Measurements from ENCODE around the gene MAST1.
"Not testable (repeated sequence)": the region's sequence is repeated elsewhere in the genome, so short reads cannot be mapped to it uniquely, and the experiment has no call there.

MAST1 gene

DNA sequence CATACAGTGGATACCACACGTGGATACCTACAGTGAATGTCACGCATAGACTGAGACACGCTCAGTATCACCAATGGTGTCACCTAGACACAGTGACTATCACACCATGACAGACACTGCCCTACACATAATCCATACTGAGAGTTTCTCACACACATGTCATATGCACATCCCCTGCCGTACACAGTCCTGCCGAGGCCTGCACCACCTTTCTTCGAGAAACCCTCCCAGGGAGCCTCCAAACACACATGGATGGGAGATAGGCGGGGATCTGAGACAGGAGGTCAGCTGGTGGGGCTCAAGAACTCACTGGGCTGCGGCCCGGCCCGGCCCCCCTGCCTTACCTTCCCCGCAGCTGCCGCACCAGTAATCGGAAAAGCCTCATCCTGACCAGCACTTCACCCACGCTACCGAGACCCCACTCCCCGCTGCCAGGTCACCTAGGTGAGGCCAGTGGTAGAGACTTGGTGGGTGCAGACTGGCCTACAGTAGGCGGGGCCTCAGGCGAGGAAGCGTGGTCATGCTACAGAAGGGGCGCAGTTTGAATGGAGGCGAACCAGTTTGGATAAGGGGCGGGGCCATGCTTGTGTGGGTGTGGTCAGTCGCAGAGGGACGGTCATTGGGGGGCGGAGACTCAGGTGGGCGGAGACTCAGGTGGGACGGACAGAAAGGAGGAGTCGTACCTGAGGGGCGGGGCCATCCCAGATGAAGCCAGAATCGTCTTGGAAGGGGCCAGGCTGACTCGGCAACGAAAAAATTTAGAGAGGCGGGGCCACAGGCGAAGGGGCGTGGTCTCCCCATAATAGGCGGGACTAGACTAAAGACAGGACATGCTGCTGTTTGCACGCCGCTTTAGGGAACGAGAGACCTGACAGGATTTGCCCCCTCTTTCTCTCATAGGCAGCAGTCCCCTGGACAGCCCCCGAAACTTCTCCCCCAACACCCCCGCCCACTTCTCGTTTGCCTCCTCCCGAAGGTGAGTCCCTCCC lies 2.1 kb downstream of the MAST1 start:
- peak; percentile 98 for DNase-seq (ENCODE audit: low read depth, low spot score)

DNA sequence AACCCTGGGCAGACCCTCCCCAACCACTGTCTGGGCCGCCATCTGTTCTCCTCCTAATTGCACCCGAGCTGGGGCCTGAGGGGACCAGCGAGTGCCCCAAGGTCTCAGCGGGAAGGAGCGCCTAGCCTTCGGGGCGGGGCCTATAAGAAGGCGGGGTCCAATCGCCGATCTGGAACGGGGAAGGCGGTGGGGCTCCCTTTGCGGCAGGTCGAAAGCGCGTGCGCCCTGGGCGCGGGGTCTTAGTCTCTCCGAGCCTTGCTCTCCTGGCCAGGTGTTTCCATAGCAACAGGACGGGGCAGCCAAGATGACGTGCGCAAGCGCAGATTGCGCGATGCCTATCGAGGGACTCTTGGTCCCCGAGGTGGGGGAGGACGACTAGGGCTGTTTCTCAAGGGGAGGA lies 2.8 kb downstream of the MAST1 start:
- DNase-seq (ENCODE audit: low read depth, low spot score) = peak; percentile 96

DNA sequence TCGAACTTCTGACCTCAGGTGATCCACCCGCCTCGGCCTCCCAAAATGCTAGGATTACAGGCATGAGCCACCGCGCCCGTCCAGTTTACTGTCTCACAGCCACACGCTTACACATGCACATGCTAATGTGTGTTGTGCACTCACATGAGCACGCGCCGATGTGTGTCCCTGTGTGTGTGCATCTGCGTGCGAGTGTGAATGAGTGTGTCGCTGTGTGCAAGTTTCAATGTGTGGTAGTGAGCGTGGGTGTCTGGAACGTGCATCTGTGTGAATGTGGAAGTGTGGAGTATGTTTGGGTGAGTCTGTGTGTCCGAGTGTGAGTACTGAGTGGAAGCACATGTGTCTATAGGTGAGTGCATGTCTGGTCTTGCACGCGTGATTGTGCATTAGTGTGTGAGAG lies 4.2 kb downstream of the MAST1 start:
- no peak for DNase-seq (ENCODE audit: low read depth, low spot score)

DNA sequence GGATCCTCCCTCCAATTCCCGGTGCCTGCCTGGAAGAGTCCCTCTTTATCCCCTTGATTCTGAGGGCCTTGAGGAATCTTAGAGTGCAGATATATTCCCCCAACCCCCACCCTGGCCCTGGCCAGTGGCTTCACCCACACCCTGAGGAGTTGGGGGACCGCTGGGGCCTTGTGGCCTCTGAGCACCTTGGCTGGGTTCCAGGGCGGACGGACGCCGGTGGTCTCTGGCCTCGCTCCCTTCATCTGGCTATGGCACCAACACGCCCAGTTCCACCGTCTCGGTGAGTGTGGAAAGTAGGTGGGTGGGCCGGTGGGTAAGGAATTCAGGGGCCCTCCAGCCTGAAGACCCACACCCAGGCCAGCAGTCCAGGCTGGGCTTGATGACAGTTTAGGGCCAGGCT lies 5.0 kb downstream of the MAST1 start:
- DNase-seq (ENCODE audit: low read depth, low spot score) = no peak

DNA sequence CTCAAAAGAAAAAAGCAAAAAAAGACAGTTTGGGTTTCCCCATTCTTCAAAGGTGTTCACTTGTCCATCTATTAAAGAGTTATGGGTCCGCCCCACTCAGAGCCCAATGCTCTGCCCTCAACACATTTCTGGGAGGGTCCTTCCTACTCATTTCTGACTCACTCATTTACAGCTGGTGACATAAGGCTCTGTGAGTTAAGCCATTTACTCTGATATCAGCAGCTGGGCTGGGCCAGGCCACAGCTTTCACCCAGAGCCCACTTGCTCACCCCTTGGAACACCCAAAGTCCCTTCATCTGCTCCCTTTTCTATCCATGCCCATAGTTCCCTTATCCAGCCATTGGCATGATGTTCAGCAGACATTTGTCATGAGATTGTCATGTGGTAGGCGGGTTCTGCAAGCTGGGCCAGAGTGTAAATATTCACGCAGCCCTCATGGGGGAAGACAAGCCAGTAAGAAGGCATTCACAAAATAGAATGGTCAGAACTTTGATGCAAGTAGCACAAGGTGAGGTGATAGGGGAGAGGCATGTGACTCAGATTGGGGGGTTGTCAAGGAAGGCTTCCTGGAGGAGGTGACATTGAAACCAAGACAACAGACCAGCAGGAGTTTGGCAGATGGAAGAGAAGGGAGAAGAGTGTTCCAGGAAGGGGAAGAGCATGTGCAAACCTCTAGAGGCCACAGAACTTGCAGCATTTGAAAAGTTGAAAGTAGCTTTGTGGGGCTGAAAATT lies 5.9 kb downstream of the MAST1 start:
- no peak for DNase-seq (ENCODE audit: low read depth, low spot score)

DNA sequence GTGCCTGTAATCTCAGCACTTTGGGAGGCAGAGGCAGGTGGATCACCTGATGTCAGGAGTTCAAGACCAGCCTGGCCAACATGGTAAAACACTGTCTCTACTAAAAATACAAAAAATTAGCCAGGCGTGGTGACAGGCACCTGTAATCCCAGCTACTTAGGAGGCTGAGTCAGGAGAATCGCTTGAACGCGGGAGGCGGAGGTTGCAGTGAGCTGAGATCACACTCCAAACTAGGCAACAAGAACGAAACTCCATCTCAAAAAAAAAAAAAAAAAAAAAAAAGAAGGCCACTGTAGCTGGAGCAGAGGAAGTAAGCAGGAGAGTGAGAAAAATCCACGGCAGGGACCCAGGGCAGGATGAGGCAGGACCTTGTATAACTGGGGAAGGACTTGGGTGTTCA lies 8.3 kb downstream of the MAST1 start:
- DNase-seq (ENCODE audit: low read depth, low spot score) = not testable (repeated sequence)

DNA sequence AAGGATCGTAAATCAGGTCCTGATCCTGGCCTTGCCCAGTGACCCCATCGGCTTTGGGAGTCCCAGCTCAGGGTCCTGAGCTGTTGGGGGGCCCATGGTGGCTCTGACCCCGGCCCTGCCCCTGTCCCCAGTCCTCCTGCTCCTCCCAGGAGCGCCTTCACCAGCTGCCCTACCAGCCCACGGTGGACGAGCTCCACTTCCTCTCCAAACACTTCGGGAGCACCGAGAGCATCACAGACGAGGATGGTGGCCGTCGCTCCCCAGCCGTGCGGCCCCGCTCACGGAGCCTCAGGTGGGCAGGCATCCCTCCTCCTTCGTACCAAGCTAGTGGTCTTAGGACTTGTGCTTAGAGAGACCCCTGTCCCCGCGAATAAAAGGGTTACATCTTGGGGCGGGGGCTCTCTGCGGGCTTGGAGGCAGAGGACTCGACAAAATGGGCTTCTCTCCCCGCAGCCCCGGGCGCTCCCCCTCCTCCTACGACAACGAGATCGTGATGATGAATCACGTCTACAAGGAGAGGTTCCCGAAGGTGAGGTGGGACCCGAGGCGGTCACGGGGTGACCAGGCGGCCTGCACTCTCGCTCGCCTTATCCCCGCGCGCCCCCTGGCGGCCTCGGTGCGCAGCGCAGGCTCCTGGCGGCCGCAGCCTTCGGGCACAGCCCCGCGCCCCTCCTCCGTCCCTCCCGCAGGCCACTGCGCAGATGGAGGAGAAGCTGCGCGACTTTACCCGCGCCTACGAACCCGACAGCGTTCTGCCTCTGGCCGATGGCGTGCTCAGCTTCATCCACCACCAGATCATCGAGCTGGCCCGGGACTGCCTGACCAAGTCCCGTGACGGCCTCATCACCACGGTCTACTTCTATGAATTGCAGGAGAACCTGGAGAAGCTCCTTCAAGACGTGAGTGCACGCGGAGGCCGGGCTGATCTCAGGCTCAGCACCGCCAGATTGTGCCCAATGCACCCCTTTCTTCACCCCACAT lies 9.1 kb downstream of the MAST1 start:
- DNase-seq (ENCODE audit: low read depth, low spot score) = peak; percentile 96

DNA sequence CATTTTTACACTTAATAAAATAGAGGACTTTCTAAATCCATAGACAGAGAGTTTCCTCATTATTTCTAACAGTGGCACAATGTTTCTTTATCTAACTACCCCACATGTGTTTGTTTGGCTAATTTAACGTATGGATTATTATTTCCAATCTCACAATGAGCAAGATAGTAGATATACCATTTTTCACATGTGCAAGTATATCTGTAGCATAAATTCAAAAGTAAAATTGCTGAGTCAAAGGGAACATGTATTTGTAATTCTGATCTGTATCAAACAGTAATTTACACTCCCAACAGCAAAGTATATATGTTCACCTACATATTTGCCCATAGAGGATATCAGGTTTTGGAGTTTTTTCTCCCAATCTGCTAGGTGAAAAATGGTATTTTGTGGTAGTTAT lies 18.3 kb downstream of the MAST1 start:
- DNase-seq (ENCODE audit: low read depth, low spot score) = no peak

DNA sequence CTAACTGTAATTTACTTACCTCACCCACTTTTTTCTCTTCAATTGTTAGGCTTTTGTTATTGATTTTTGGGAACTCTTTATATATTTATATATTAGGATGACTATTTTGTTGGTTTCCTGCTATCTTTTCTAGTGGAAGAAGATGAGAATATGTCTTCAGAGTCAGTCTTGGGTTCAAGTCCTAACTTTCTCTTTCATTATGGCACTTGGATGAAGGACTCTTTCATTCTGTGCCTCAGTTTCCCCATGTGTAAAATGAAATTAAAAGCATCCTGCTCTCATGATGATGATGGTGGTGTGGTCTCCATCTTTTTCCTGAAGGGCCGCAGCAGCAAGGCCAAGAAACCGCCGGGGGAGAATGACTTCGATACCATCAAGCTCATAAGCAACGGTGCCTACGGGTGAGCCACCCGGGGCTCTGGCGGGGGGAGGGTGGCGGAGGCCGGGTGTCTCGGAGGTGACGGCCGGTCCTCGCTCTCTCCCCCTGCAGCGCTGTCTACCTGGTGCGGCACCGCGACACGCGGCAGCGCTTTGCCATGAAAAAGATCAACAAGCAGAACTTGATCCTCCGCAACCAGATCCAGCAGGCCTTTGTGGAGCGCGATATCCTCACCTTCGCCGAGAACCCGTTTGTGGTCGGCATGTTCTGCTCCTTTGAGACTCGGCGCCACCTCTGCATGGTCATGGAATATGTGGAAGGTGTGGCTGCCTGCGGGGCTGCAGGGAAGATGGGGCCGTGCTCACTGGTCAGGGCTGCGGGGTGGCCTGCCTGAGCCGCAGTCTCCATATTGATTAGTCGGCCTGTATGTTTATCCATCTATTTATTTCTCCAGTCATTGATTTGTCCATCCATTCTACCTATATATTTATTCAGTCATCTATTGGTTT lies 20.0 kb downstream of the MAST1 start:
- DNase-seq (ENCODE audit: low read depth, low spot score) = no peak

DNA sequence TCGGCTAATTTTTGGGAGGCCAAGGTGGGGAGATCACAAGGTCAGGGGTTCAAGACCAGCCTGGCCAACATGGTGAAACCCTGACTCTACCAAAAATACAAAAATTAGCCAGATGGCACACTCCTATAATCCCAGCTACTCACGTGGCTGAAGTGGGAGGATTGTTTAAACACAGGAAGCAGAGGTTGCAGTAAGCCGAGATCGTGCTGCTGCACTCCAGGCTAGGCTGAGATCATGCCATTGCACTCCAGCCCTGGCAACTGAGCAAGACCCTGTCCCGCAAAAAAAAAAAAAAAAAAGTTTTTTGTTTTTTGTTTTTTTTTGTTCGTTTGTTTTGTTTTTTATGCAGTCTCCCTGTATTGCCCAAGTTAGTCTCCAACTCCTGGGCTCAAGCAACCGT lies 21.2 kb downstream of the MAST1 start:
- DNase-seq (ENCODE audit: low read depth, low spot score) = no peak

DNA sequence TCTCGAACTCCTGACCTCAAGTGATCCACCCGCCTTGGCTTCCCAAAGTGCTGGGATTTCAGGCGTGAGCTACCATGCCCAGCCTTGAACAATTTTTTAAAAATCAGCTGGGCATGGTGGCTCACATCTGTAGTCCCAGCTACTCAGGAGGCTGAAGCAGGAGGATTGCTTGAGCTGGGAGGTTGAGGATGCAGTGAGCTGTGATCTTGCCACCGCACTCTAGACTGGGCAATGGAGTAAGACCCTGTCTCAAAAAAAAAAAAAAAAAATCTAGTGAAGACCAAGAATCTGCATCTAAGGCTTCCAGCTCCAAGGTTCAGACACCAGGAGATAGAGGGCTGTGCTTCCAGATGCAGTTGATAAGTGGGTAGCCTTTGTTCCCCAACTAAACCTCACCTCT lies 25.8 kb downstream of the MAST1 start:
- DNase-seq (ENCODE audit: low read depth, low spot score) = no peak

DNA sequence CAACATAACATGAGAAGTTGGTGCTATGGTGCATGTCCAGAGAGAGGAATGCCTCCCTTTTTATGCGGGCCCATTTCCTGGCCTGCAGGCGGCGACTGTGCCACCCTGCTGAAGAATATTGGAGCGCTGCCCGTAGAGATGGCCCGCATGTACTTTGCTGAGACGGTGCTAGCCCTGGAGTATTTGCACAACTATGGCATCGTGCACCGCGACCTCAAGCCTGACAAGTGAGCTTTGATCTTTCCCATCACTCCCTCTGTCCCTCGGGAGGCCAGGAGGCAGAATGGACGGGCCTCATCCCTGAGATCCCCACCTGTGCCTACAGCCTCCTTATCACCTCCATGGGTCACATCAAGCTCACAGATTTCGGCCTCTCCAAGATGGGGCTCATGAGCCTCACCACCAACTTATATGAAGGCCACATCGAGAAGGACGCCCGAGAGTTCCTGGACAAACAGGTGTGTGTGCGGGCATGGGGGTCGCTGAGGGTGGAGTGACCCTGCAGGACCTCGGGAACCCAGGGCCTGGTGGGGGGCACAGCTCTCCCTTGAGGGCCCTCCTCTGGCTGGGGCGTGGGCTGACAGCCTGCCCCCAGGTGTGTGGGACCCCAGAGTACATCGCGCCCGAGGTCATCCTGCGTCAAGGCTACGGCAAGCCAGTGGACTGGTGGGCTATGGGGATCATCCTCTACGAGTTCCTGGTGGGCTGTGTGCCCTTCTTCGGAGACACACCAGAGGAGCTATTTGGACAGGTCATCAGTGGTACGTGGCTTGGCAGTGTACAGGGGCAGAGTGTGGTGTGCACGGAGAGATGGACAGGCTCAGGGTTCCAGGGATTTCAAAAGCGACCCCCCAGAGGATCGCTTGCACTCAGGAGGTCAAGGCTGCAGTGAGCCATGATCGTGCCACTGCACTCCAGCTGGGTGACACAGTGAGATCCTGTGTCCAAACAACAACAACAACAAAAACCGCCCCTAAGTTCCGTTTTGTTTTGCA lies 26.7 kb downstream of the MAST1 start:
- DNase-seq (ENCODE audit: low read depth, low spot score) = no peak

DNA sequence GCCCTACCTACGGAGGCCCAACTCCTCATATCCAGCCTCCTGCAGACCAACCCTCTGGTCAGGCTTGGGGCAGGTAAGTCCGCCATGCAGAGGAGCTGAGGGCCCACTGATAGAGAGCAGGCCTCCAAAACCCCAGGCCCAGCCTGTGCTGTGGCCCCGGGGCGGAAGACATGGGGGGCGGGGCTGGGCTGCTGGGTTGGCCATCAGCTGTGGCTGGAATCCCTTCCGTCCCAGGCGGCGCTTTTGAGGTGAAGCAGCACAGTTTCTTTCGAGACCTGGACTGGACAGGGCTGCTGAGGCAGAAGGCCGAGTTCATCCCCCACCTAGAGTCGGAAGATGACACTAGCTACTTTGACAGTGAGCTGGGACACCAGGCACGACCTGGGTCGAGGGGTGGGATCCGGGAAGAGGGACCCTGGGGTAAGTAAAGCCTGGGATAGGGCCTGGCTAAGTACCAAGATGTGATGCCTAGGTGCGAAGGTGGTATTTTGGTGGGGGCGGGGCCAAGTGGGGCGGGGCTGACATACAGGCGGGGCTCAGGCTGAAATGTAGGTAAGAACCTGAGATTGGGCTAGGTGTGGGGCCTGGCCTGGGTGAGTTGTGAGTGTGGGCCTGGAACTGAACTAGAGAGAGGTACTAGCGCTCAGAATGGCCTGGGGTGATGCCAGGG lies 27.6 kb downstream of the MAST1 start:
- peak; percentile 90 for DNase-seq (ENCODE audit: low read depth, low spot score)

DNA sequence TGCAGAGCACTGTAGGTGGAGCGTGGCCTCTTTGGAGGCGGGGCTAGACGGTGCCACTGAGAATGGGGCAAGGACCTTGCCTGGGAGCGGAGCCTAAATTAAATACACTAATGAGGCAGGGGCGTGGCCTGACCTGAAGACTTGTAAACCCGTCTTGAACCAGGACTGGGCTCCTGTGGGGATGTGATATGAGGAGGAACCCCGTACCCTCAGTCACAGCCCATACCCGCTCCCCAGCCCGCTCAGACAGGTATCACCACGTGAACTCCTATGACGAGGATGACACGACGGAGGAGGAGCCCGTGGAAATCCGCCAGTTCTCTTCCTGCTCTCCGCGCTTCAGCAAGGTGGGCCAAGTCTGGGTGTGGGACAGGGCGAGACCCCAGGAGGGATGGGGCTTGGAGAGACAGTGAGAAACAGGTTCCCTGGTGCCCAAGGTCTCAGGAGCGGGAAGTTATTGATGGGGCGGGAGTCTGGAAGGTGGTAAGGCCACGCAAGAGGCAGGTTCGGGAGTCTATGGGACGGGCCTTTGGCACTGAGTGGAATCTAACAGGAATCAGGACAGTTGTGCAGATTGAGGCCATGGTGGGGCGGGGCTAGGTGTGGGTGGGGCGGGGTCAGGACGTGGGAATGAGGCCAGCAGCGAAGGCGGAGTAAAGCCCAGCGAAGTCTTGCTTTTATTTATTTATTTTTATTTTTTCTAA lies 28.3 kb downstream of the MAST1 start:
- DNase-seq (ENCODE audit: low read depth, low spot score) = no peak

DNA sequence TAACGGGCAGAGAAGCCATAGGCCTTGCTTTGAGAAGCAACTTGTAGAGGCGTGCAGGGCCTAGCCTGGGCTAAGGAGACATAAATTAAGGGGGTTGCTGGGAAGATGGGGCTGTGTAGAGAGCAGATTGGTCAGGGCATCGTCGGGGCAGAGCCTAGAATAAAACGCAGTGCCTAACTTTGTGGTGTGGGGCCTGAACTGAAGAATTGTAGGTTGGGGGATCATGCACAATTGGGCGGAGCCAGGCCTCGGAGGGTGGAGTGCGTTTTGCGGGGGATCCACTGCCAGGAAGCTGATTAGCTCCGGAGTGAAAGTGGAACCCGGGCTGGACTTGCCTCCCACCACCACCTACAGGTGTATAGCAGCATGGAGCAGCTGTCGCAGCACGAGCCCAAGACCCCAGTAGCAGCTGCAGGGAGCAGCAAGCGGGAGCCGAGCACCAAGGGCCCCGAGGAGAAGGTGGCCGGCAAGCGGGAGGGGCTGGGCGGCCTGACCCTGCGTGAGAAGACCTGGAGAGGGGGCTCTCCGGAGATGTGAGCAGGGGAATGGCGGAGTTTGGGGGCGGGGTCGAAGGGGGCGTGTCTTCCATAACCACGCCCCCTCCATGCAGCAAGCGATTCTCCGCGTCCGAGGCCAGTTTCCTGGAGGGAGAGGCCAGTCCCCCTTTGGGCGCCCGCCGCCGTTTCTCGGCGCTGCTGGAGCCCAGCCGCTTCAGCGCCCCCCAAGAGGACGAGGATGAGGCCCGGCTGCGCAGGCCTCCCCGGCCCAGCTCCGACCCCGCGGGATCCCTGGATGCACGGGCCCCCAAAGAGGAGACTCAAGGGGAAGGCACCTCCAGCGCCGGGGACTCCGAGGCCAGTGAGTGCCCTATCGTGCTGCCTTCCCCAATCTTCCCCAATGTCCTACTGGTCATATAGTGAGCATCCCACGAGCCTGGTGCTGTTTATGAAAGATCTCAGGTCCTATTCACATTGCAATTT lies 29.1 kb downstream of the MAST1 start:
- DNase-seq (ENCODE audit: low read depth, low spot score) = peak; percentile 94

DNA sequence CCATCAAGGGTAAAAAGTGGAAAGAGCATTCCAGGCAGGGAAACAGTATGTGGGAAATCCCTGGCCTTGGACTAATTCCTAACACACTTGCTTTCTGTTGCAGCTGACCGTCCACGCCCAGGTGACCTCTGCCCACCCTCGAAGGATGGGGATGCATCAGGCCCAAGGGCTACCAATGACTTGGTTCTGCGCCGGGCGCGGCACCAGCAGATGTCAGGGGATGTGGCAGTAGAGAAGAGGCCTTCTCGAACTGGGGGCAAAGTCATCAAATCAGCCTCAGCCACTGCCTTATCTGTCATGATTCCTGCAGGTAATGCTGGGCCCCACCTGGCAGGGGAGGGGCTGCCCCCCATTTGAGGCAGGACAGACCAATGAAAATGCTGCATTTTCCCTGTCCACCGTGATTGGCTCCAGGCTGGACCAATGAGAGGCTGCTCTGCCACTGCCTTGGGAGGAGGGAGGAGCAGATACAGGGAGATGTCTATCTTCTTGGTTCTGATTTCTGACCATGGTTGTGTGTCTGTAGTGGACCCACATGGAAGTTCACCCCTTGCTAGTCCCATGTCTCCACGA lies 30.3 kb downstream of the MAST1 start:
- no peak for DNase-seq (ENCODE audit: low read depth, low spot score)

DNA sequence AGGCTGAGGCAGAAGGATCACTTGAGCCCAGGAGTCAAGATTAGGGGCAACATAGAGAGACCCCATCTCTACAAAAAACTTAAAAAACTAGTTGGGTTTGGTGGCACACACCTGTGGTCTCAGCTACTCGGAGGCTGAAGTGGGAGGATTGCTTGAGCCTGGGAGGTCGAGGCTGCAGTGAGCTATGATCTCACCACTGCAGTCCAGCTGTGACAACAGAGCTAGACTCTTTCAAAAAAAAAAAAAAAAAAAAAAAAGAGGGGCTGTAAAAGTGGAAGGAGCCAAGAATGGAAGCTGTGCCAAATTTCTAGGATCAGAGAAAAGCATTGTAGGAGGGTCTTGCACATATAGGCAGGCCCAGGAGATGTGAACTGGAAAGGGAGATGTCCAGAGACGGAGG lies 33.4 kb downstream of the MAST1 start:
- DNase-seq (ENCODE audit: low read depth, low spot score) = no peak

All from ELF-1 (cell line).